Lower leg skin (tissue), 3 donors: Measurements from ENCODE around the gene PTPRN2.

Experiments used
- CTCF ChIP-seq, 3 donors: fragments of 450-650 bp; IDR thresholded peaks; one replicate each; pipeline ENCODE4 v1.5.1; 2016; ENCODE audit warnings: antibody characterized with exemption in 3 of 3, mild to moderate bottlenecking in 3 of 3, moderate library complexity in 2 of 3
- POLR2A ChIP-seq, 2 donors: fragments of 450-650 bp; IDR thresholded peaks; one replicate each; pipeline ENCODE4 v1.6.1; 2016 to 2017; ENCODE audit warnings: antibody characterized with exemption in 2 of 2, mild to moderate bottlenecking in 1 of 2, moderate library complexity in 1 of 2

GRCh38 chr7:158097453-158098124 is 490.0 kb downstream of the PTPRN2 start:
- no peak for TF ChIP-seq POLR2A (IDR thresholded peaks at IDR 0.05)
- no peak for TF ChIP-seq CTCF (IDR thresholded peaks at IDR 0.05)
